Keratinocyte (primary cell): ENCODE measurements around the gene CRACR2A. TPM values are rescaled to one million over a fixed set of nuclear protein-coding genes. Genes with fewer than 3 reads are reported as not detected.

Source experiments
- DNase-seq: peaks from one replicate; pipeline ENCODE4 v3.0.0-alpha.2; 2011; ENCODE audit warnings: low read depth, missing footprints, low spot score
- FAIRE-seq: peaks from 2 replicates; lab custom pipeline; 2011; peaks lifted over from hg19 to GRCh38; lab: Jason Lieb, UNC
- H2AFZ ChIP-seq: 2 replicates; pipeline ENCODE4 v1.6.0; 2012; ENCODE audit warnings: low read length, control low read depth, inconsistent platforms; ENCODE audit not compliant: control insufficient read depth
- H3K27ac ChIP-seq: 2 replicates; pipeline ENCODE4 v1.5.1; 2011; ENCODE audit warnings: low read length; ENCODE audit not compliant: control insufficient read depth, insufficient read depth
- H3K27me3 ChIP-seq: 3 replicates; pipeline ENCODE4 v1.6.0; 2011; ENCODE audit warnings: low read length; ENCODE audit not compliant: control insufficient read depth, insufficient read depth; ENCODE audit errors: extremely low read depth
- H3K36me3 ChIP-seq, 2 experiments: 2 replicates in 1 of 2; 3 replicates in 1 of 2; pipeline ENCODE4 v1.5.1; 2011; ENCODE audit warnings: low read length in 2 of 2, mild to moderate bottlenecking in 1 of 2; ENCODE audit not compliant: control insufficient read depth in 2 of 2, insufficient read depth in 2 of 2; ENCODE audit errors: extremely low read depth in 1 of 2
- H3K4me1 ChIP-seq: 3 replicates; pipeline ENCODE4 v1.5.1; 2011; ENCODE audit warnings: low read length; ENCODE audit not compliant: control insufficient read depth, insufficient read depth; ENCODE audit errors: extremely low read depth
- H3K4me2 ChIP-seq: 3 replicates; pipeline ENCODE4 v1.6.0; 2011; ENCODE audit warnings: low read depth, low read length; ENCODE audit not compliant: control insufficient read depth, insufficient read depth; ENCODE audit errors: extremely low read depth
- H3K4me3 ChIP-seq, 3 experiments: fragments of 200-600 bp in 1 of 3; sonication (generic) in 1 of 3; 2 replicates in 2 of 3; 3 replicates in 1 of 3; pipeline ENCODE4 v1.5.1; 2011 to 2016; ENCODE audit warnings: low read length in 3 of 3, mild to moderate bottlenecking in 3 of 3, control low read depth in 2 of 3, inconsistent platforms in 1 of 3, low read depth in 1 of 3, mixed read lengths in 1 of 3, mixed run types in 1 of 3, moderate library complexity in 1 of 3; ENCODE audit not compliant: control insufficient read depth in 2 of 3, insufficient read depth in 2 of 3; ENCODE audit errors: extremely low read depth in 1 of 3
- H3K79me2 ChIP-seq: 2 replicates; pipeline ENCODE4 v1.6.0; 2012; ENCODE audit warnings: low read length; ENCODE audit not compliant: control insufficient read depth, insufficient read depth
- H3K9ac ChIP-seq: 3 replicates; pipeline ENCODE4 v1.6.0; 2011; ENCODE audit warnings: low read length; ENCODE audit not compliant: control insufficient read depth, insufficient read depth; ENCODE audit errors: extremely low read depth
- H3K9me1 ChIP-seq: 3 replicates; pipeline ENCODE4 v1.6.0; 2011; ENCODE audit warnings: low read length; ENCODE audit not compliant: control insufficient read depth, insufficient read depth; ENCODE audit errors: extremely low read depth
- H3K9me3 ChIP-seq: 2 replicates; pipeline ENCODE4 v1.5.1; 2012; ENCODE audit warnings: low read depth, low read length; ENCODE audit not compliant: control insufficient read depth
- H4K20me1 ChIP-seq: 3 replicates; pipeline ENCODE4 v1.6.0; 2011; ENCODE audit warnings: low read length; ENCODE audit not compliant: control insufficient read depth, insufficient read depth; ENCODE audit errors: extremely low read depth
- EZH2 ChIP-seq: IDR thresholded peaks from one replicate; pipeline ENCODE4 v1.6.1; 2012; ENCODE audit warnings: inconsistent platforms, mild to moderate bottlenecking, low read length, moderate library complexity
- dilution Hi-C: fragments of 300-500 bp; cut with MboI; formaldehyde crosslinking; loops from one replicate; pipeline ENCODE4 v1.7.0; 2020; ENCODE audit warnings: low sequenced_read_pairs; ENCODE audit not compliant: extremely low pct_ligation_motif_present
- polyA plus RNA-seq, 5 experiments: library from polyadenylated mRNA; depleted of rRNA in 3 of 5; stranded (reverse) in 3 of 5; stranded (forward) in 1 of 5; unstranded in 1 of 5; fragments of >200 nt; gene quantifications; 1 replicate in 1 of 5; 2 replicates in 3 of 5; 3 replicates in 1 of 5; pipeline versions ENCODE4 v1.2.1 to v1.2.3, GENCODE V29; 2011 to 2012; ENCODE audit warnings: missing spikeins in 2 of 5, low read depth in 1 of 5, low replicate concordance in 1 of 5
- TF ChIP-seq, protein P1 (sequence below), 3 experiments: IDR thresholded peaks in 1 of 3; conservative IDR thresholded peaks in 1 of 3; optimal IDR thresholded peaks in 1 of 3; 2 replicates in 2 of 3; 3 replicates in 1 of 3; pipeline versions ENCODE3 to v1.5.1; 2011; ENCODE audit warnings: low read length in 3 of 3, mild to moderate bottlenecking in 3 of 3, moderate library complexity in 2 of 3, control low read depth in 1 of 3, inconsistent platforms in 1 of 3; ENCODE audit not compliant: insufficient read depth in 2 of 3; ENCODE audit errors: extremely low read depth in 1 of 3

Gene CRACR2A
- polyA plus RNA-seq, 1 donor (not counting 4 experiments of a cell fraction or from before 2014, with no cell fraction given): 0.30 TPM

DNA sequence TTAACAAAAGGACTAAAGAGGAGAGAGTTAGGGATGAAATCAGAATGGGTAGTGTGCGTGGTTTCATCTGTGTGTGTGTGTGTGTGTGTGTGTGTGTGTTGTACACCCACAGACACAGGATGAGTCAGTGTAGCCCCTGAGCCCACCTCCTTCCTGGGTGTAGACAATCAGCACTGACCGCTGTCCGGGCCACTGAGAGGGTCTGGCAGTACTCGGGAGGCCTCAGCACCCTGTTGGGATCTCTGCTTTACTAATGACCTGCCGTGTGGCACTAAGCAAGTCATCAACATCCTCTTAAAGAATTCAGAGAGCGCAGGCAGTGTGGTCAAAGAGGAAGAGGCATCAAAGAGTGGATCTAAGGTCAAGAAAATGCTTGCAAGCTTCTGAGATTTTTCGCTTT is 149.3 kb downstream of the CRACR2A start:
- DNase-seq (no peak), FAIRE-seq (no peak)
- Histone ChIP-seq H3K9me3 (no peaks in the 10 kb centered on the region), H3K4me1 (peaks cover 7% of the 10 kb centered on the region), H3K4me2 (no peak overlapping the region), H3K27ac (no peak overlapping the region), H3K4me3 (no peak overlapping the region), H4K20me1 (no peaks in the 10 kb centered on the region), H3K9me1 (no peaks in the 10 kb centered on the region), H3K79me2 (no peaks in the 10 kb centered on the region), H3K9ac (no peak overlapping the region), H3K27me3 (peaks cover 45% of the 10 kb centered on the region), H3K36me3 (no peaks in the 10 kb centered on the region), H2AFZ (no peak overlapping the region)
- TF ChIP-seq, protein P1, sequence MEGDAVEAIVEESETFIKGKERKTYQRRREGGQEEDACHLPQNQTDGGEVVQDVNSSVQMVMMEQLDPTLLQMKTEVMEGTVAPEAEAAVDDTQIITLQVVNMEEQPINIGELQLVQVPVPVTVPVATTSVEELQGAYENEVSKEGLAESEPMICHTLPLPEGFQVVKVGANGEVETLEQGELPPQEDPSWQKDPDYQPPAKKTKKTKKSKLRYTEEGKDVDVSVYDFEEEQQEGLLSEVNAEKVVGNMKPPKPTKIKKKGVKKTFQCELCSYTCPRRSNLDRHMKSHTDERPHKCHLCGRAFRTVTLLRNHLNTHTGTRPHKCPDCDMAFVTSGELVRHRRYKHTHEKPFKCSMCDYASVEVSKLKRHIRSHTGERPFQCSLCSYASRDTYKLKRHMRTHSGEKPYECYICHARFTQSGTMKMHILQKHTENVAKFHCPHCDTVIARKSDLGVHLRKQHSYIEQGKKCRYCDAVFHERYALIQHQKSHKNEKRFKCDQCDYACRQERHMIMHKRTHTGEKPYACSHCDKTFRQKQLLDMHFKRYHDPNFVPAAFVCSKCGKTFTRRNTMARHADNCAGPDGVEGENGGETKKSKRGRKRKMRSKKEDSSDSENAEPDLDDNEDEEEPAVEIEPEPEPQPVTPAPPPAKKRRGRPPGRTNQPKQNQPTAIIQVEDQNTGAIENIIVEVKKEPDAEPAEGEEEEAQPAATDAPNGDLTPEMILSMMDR (optimal IDR thresholded peaks at IDR 0.05 in 1 of 3, IDR thresholded peaks at IDR 0.05 in 1 of 3, conservative IDR thresholded peaks at IDR 0.05 in 1 of 3; ENCODE audit: extremely low read depth in 1 of 3, insufficient read depth in 2 of 3, low read length in 3 of 3): no peak
- TF ChIP-seq EZH2: no peak
- dilution Hi-C loops: no loop called here

DNA sequence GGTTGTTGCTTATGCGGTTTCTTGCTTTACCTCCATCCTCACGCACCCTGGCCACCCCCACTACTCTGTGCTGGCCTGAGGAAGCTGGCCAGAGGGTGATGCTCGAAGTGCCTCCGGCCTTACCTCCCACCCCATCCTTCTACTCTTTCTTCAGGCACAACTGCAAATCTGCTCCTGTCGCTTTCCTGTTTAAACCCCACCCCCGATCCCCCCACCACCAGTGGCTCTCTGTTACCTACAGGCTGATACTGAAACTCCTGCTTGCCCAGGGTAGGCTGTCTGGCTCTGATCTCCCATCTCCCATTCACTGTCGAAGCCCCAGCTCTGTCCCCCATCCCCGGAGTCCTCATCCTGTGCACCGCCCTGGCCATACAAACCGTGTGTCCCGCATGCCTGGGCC is 150.4 kb downstream of the CRACR2A start:
- H3K4me2 ChIP-seq: no peak overlapping the region
- no peak for TF ChIP-seq EZH2
- TF ChIP-seq, protein P1 (optimal IDR thresholded peaks at IDR 0.05 in 1 of 3, IDR thresholded peaks at IDR 0.05 in 1 of 3, conservative IDR thresholded peaks at IDR 0.05 in 1 of 3; ENCODE audit: extremely low read depth in 1 of 3, insufficient read depth in 2 of 3, low read length in 3 of 3): no peak
- H4K20me1 ChIP-seq: no peaks in the 10 kb centered on the region
- dilution Hi-C loops: no loop called here
- no peaks in the 10 kb centered on the region for H3K36me3 ChIP-seq
- FAIRE-seq (no peak), DNase-seq (no peak)
- no peak overlapping the region for H3K9ac ChIP-seq
- H2AFZ ChIP-seq: no peak overlapping the region
- no peaks in the 10 kb centered on the region for H3K9me3 ChIP-seq
- H3K4me3 ChIP-seq: no peak overlapping the region
- peaks cover 7% of the 10 kb centered on the region for H3K4me1 ChIP-seq
- peaks cover 44% of the 10 kb centered on the region for H3K27me3 ChIP-seq
- no peak overlapping the region for H3K27ac ChIP-seq
- H3K9me1 ChIP-seq: no peaks in the 10 kb centered on the region
- no peaks in the 10 kb centered on the region for H3K79me2 ChIP-seq
